Measurements from ENCODE around the gene C1orf210.

C1orf210 gene

GRCh38 chr1:43285269-43285990 is at the start of gene C1orf210:
Gene C1orf210, minus strand, starts transcription at chr1:43285581. Its CDS starts 2,311 bp downstream, at chr1:43283270.
- no peak for TF ChIP-seq ARNTL (CRISPR knock-in tag; IDR thresholded peaks at IDR 0.05; ENCODE audit: borderline replicate concordance, low read depth)
- no peak for TF ChIP-seq TSHZ2 (CRISPR knock-in tag; IDR thresholded peaks at IDR 0.05)
- TF ChIP-seq OSR1 (CRISPR knock-in tag; IDR thresholded peaks at IDR 0.05): no peak
- TF ChIP-seq ZNF70 (CRISPR knock-in tag; IDR thresholded peaks at IDR 0.05): no peak
- no peak for TF ChIP-seq ZFP30 (CRISPR knock-in tag; IDR thresholded peaks at IDR 0.05)
- TF ChIP-seq ZFP3 (CRISPR knock-in tag; IDR thresholded peaks at IDR 0.05): no peak
- TF ChIP-seq ISL1 (CRISPR knock-in tag; IDR thresholded peaks at IDR 0.05): no peak
- no peak for TF ChIP-seq ZNF8 (CRISPR knock-in tag; IDR thresholded peaks at IDR 0.05)
- TF ChIP-seq POU6F1 (CRISPR knock-in tag; IDR thresholded peaks at IDR 0.05; ENCODE audit: borderline replicate concordance, low read depth): no peak
- TF ChIP-seq TCF4 (CRISPR knock-in tag; IDR thresholded peaks at IDR 0.05; ENCODE audit: borderline replicate concordance): no peak
- TF ChIP-seq ZNF565 (CRISPR knock-in tag; conservative IDR thresholded peaks at IDR 0.05; ENCODE audit: low read depth): no peak
- no peak for ATAC-seq

GRCh38 chr1:43334453-43335205 is 49.2 kb upstream of the C1orf210 start:
- ATAC-seq: no peak
- TF ChIP-seq BACH2 (CRISPR knock-in tag; IDR thresholded peaks at IDR 0.05; ENCODE audit: borderline replicate concordance): no peak
- TF ChIP-seq ZFP3 (CRISPR knock-in tag; IDR thresholded peaks at IDR 0.05): no peak
- TF ChIP-seq ZFP30 (CRISPR knock-in tag; IDR thresholded peaks at IDR 0.05): no peak
- TF ChIP-seq POU6F1 (CRISPR knock-in tag; IDR thresholded peaks at IDR 0.05; ENCODE audit: borderline replicate concordance, low read depth): no peak
- TF ChIP-seq ISL1 (CRISPR knock-in tag; IDR thresholded peaks at IDR 0.05): no peak
- TF ChIP-seq TSHZ2 (CRISPR knock-in tag; IDR thresholded peaks at IDR 0.05): no peak

- no peak for ATAC-seq
- TF ChIP-seq CSRNP3 (CRISPR knock-in tag; IDR thresholded peaks at IDR 0.05): no peak
Measured at GRCh38 chr1:43331688-43332087, 46.3 kb upstream of the C1orf210 start.
